Uterus (tissue), 4 donors: ENCODE results near the gene RNU5D-1. TPM values are rescaled to one million over a fixed set of nuclear protein-coding genes. Genes with fewer than 3 reads are reported as not detected.

Experiments
- DNase-seq, 2 donors: peaks; one replicate each; pipeline ENCODE4 v3.0.0-alpha.2; 2019 to 2020
- H3K27ac ChIP-seq, 2 donors: fragments of 200-600 bp; sonication (generic); 1 replicate in 1 of 2; 2 replicates in 1 of 2; pipeline ENCODE4 v1.5.1; 2016 to 2018
- H3K27me3 ChIP-seq, 2 donors: fragments of 200-600 bp; sonication (generic); one replicate each; pipeline ENCODE4 v1.5.1; 2018 to 2019; ENCODE audit warnings: control low read depth in 1 of 2
- H3K36me3 ChIP-seq, 2 donors: fragments of 200-600 bp; sonication (generic); one replicate each; pipeline ENCODE4 v1.5.1; 2019; ENCODE audit warnings: control low read depth in 1 of 2
- H3K4me1 ChIP-seq, 2 donors: fragments of 200-600 bp; sonication (generic); one replicate each; pipeline ENCODE4 v1.5.1; 2018 to 2019; ENCODE audit warnings: control low read depth in 1 of 2
- H3K4me3 ChIP-seq, 2 donors: fragments of 200-600 bp; sonication (generic); 1 replicate in 1 of 2; 2 replicates in 1 of 2; pipeline ENCODE4 v1.5.1; 2018 to 2019; ENCODE audit warnings: mild to moderate bottlenecking in 1 of 2
- H3K9me3 ChIP-seq, 2 donors: fragments of 200-600 bp; sonication (generic); one replicate each; pipeline ENCODE4 v1.5.1; 2019; ENCODE audit warnings: control low read depth in 1 of 2
- POLR2A ChIP-seq, 2 donors: fragments of 450-650 bp; IDR thresholded peaks; one replicate each; pipeline ENCODE4 v1.6.1; 2016; ENCODE audit warnings: antibody characterized with exemption in 2 of 2, mild to moderate bottlenecking in 1 of 2, moderate library complexity in 1 of 2
- intact Hi-C: fragments of 100-400 bp; cut with DNase I; formaldehyde crosslinking; loops from one replicate; pipeline ENCODE4 v1.15.1; 2023; ENCODE audit warnings: low total_unique reads
- total RNA-seq, 4 donors: library from RNA; depleted of rRNA in 3 of 4; stranded (reverse); fragments of >200 nt in 3 of 4; gene quantifications; one replicate each; pipeline versions ENCODE4 v1.1.0 to v1.2.4, GENCODE V29; 2014 to 2023
- TF ChIP-seq, protein P1 (sequence below), 4 experiments: fragments of 200-600 bp in 2 of 4; fragments of 450-650 bp in 2 of 4; sonication (generic) in 2 of 4; IDR thresholded peaks; one replicate each; pipeline ENCODE4 v1.5.1; 2016 to 2019; ENCODE audit warnings: antibody characterized with exemption in 4 of 4, mild to moderate bottlenecking in 2 of 4, moderate library complexity in 1 of 4
- donor health status: DM: yes; HTN: yes; CAD: no.

The RNU5D-1 gene
- total RNA-seq, 4 donors from 2014 or later, result not detected

DNA sequence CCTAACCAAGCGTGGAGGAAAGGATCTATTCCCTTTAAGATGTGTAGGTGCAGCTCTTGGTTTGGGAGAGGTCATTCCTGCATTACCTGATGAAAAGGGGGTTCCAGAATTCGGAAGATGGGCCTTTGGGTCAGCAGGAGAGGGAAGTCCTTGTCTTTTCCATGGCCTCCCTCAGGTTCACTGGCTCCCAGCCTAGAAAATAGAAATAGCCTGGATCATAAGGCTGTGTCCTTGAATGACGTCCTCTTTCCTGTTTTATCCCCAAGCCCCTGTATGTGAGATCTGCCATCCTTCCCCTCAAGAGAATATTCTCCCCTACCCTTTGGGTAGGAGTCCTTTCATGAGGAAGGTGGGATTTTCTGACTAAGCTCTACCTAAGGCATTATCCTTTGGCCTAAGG is 29.9 kb upstream of the RNU5D-1 start:
- Histone ChIP-seq H3K9me3 (no peaks in the 10 kb centered on the region), H3K27me3 (no peaks in the 10 kb centered on the region), H3K27ac (no peak overlapping the region), H3K36me3 (no peaks in the 10 kb centered on the region), H3K4me3 (no peak overlapping the region), H3K4me1 (no peaks in the 10 kb centered on the region)
- intact Hi-C loops, result no loop called here
- no peak for TF ChIP-seq POLR2A (IDR thresholded peaks at IDR 0.05)
- TF ChIP-seq, protein P1, sequence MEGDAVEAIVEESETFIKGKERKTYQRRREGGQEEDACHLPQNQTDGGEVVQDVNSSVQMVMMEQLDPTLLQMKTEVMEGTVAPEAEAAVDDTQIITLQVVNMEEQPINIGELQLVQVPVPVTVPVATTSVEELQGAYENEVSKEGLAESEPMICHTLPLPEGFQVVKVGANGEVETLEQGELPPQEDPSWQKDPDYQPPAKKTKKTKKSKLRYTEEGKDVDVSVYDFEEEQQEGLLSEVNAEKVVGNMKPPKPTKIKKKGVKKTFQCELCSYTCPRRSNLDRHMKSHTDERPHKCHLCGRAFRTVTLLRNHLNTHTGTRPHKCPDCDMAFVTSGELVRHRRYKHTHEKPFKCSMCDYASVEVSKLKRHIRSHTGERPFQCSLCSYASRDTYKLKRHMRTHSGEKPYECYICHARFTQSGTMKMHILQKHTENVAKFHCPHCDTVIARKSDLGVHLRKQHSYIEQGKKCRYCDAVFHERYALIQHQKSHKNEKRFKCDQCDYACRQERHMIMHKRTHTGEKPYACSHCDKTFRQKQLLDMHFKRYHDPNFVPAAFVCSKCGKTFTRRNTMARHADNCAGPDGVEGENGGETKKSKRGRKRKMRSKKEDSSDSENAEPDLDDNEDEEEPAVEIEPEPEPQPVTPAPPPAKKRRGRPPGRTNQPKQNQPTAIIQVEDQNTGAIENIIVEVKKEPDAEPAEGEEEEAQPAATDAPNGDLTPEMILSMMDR (IDR thresholded peaks at IDR 0.05), result no peak
- DNase-seq, result no peak

DNA sequence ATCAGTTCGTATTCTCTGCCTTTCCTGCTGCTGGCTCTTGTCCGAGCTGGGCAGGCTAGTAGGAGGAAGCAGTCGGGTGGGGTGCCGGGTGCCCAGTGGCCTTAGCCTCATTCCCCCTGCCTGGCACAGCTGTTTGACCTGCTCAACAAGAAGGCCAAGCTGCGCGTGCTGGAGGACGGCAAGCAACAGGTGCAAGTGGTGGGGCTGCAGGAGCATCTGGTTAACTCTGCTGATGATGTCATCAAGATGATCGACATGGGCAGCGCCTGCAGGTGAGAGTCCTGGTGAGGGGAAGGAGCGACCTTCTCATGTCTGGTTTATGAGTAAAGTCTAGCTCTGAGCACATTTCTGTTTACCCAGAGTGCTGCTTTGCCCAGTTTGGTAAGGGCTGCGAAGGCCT is 28.1 kb upstream of the RNU5D-1 start:
- Histone ChIP-seq H3K4me3 (no peak overlapping the region), H3K4me1 (no peaks in the 10 kb centered on the region), H3K9me3 (no peaks in the 10 kb centered on the region), H3K27ac (no peak overlapping the region), H3K27me3 (no peaks in the 10 kb centered on the region), H3K36me3 (no peaks in the 10 kb centered on the region)
- TF ChIP-seq, protein P1 (IDR thresholded peaks at IDR 0.05), result no peak
- TF ChIP-seq POLR2A (IDR thresholded peaks at IDR 0.05), result no peak
- DNase-seq, result no peak
- intact Hi-C loops, result no loop called here

DNA sequence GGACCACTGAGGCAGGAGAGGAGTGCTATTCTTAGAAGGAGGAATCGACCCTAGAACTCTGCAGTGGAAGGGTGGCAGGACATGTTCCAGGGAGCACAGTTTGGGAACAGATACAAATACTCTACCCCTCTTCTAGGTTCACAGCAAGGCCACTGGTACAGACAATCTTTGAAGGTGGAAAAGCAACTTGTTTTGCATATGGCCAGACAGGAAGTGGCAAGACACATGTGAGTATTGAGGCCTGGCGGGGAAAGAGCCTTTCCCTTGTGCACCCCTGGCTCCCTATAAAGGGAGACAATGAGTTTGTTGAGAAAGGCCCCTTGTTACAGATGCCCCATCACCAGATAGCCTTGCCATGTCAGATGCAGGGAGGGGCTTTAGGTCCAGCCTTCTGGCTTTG is 26.4 kb upstream of the RNU5D-1 start:
- no peak for DNase-seq
- TF ChIP-seq POLR2A (IDR thresholded peaks at IDR 0.05), result no peak
- TF ChIP-seq, protein P1 (IDR thresholded peaks at IDR 0.05), result no peak
- Histone ChIP-seq H3K9me3 (no peaks in the 10 kb centered on the region), H3K27me3 (no peaks in the 10 kb centered on the region), H3K36me3 (no peaks in the 10 kb centered on the region), H3K27ac (no peak overlapping the region), H3K4me1 (no peaks in the 10 kb centered on the region), H3K4me3 (no peak overlapping the region)
- intact Hi-C loops, result no loop called here

DNA sequence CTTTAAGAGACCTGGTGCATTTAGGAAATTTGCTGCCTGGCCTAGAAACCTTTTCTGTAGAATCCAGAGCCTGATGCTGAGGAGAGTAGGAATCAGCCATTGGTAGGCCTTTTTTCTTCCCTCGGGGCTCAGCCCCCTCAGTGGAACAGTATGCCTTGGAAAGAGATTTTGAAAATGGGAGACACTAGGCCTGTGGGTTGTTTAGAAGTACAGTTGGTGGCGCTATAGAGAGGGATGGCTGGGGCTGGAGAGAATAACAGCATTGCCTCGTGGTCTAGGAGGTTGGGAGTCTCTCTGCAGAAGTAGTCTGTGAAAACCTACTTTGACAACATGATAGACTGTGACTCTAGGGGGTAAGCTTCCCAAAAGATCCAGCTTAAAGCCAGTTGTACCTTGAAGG is 16.9 kb upstream of the RNU5D-1 start:
- H3K36me3 ChIP-seq, result no peaks in the 10 kb centered on the region
- no peaks in the 10 kb centered on the region for H3K4me1 ChIP-seq
- intact Hi-C loops, result no loop called here
- no peaks in the 10 kb centered on the region for H3K27me3 ChIP-seq
- no peaks in the 10 kb centered on the region for H3K9me3 ChIP-seq
- no peak overlapping the region for H3K27ac ChIP-seq
- TF ChIP-seq POLR2A (IDR thresholded peaks at IDR 0.05), result no peak
- TF ChIP-seq, protein P1 (IDR thresholded peaks at IDR 0.05), result no peak
- no peak overlapping the region for H3K4me3 ChIP-seq
- no peak for DNase-seq

DNA sequence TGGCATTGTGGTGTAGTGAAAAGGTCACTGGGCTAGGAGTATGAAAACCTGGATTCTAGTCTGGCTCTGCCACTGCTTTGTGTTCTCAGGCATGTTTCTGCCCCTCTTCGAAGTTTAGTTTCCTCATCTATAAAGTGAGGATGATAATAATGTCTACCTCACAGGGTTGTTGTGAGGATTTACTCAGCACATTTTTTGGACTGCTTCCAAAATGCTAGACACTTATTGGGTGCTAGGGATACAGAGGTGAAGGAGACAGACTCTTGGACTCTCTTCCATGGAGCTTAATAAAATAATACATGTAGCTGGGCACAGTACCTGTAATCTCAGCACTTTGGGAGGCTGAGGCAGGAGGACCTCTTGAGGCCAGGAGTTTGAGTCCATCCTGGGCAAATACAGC is 12.2 kb upstream of the RNU5D-1 start:
- TF ChIP-seq, protein P1 (IDR thresholded peaks at IDR 0.05), result no peak
- no peak for TF ChIP-seq POLR2A (IDR thresholded peaks at IDR 0.05)
- Histone ChIP-seq H3K9me3 (no peaks in the 10 kb centered on the region), H3K4me1 (no peaks in the 10 kb centered on the region), H3K36me3 (no peaks in the 10 kb centered on the region), H3K27ac (no peak overlapping the region), H3K4me3 (no peak overlapping the region), H3K27me3 (no peaks in the 10 kb centered on the region)
- no peak for DNase-seq
- intact Hi-C loops, result no loop called here
